GM21528 (cell line): ENCODE data around the gene EFNA5.

ENCODE experiments used
- ATAC-seq: cut with Tn5 transposase; IDR thresholded peaks from one replicate; pipeline ENCODE4 v1.9.1; 2021; ENCODE audit warnings: mild to moderate bottlenecking, moderate library complexity; ENCODE audit not compliant: unreplicated experiment, low FRiP score

EFNA5 gene

DNA sequence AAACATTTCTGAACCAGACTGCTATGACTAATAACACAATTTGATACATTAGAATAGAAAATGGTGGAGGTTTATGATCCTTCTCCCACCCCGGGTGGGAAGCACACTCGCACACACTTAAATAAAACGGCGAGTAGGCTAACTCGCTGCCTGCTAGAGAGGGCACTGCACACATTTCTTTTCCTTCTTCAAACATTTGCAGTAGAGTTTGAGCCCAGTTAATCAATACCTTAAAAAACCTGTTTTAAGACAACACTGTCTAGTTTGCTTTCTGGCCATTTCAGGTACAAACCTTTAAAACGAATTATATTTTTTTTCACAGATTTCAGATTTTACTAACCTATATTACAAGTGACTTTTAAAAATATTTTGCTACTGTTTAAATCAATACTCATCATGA is 63.5 kb downstream of the EFNA5 start:
- no peak for ATAC-seq

DNA sequence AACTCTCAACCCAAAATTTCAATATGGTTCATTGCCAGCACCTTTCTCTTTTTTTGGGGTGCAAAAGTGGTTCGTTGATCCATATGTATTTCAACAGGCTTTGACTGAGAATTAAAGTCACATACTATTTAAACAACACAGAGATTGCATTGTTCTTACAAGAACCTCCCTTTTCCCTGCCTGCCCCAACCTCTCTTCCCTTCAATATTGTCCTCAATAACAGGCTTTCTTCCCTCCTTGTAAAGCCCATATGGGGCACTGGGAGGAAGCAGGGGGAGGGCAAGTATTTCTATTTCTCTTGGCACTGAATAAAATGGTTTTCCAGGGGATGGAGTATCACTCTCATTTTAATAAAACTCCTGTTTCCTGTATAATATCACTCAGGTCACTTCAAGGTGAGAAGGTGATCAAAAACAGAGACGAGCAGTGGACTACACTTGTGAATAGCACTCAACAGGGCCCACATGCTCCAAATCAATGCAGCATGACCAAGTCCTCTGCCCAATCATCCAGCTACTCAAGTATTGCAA is 65.1 kb downstream of the EFNA5 start:
- ATAC-seq = no peak

GRCh38 chr5:107604990-107605389 is 65.7 kb downstream of the EFNA5 start:
- no peak for ATAC-seq

- no peak for ATAC-seq
These were observed 66.4 kb downstream of the EFNA5 start for GRCh38 chr5:107604146-107604910.

DNA sequence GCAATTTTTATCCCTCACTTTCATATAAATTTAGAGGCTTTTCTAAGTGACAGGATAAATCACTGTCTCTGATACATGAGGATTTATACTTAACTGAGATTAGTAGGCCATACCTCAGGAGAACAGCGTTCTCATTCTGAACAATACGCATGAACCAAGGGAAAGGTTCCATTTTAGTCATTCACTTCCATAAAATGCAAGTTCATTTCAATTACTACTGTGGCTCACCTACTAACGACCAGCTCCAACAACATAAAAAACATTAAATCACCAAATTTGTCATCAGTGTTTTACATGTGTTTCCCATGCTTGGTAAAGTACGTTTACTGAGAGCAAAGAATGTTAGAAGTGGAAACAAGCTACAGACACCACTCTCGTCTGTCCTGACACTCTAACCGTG is 67.4 kb downstream of the EFNA5 start:
- ATAC-seq = no peak

- ATAC-seq = no peak
These were observed 67.8 kb downstream of the EFNA5 start for GRCh38 chr5:107602896-107603295.

DNA sequence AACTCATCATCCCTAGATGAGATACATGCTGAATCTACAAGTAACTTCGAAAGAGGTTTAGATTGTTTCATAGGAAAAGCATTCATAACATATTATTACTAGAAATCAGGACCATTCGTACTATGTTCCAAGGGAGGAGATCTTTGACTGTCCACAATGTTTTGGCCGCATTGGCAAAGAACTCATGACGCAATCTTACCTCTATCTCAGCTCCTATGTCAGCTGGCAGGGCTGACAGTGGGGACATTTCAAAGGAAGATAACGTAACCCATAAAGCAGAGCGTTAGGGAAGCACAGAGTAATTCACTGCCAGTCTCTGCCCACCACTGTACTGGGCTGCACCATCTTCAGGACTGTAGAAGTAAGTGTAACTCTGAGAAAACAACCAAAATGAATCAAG is 69.7 kb downstream of the EFNA5 start:
- ATAC-seq = no peak

- no peak for ATAC-seq
These were observed 71.8 kb downstream of the EFNA5 start for GRCh38 chr5:107598958-107599357.

GRCh38 chr5:107597803-107598202 is 72.9 kb downstream of the EFNA5 start:
- no peak for ATAC-seq

DNA sequence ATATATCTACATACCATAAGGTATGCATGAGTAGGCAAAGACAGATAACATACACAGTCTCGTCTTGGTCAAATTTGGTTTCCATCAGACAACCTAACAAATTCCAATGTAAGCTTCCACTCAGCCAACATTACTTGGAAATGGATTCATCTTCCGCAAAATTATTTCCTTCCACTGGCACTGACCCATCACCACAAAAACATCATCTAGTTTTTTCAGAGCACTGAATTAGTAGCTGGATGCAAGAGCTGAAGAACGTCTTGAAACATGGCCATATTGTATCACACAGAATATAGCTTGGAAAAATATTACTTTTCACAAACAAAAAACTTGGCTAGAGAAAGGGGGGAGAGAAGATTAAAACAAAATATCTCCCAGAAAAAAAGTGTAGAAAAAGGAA is 73.5 kb downstream of the EFNA5 start:
- no peak for ATAC-seq

GRCh38 chr5:107594253-107595045 is 76.3 kb downstream of the EFNA5 start:
- no peak for ATAC-seq

DNA sequence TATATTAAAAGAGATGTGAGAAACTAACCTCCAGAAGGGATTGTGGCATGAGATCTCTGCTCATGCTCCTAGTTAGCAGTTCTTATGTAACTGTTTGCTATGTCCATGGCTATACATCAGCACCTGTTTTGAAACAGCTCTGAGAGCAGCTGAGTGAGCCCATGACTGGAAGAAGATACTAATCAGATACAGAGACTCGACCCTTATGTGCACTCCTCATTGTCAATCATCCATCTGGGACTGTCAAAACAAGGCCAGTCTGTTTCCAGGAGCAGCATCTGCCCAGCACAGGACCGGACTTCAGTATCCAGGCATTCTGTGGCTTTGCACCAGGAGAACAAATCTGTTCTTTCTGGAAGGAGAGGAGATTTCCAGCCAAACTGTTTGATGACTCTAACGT is 77.7 kb downstream of the EFNA5 start:
- ATAC-seq = no peak

DNA sequence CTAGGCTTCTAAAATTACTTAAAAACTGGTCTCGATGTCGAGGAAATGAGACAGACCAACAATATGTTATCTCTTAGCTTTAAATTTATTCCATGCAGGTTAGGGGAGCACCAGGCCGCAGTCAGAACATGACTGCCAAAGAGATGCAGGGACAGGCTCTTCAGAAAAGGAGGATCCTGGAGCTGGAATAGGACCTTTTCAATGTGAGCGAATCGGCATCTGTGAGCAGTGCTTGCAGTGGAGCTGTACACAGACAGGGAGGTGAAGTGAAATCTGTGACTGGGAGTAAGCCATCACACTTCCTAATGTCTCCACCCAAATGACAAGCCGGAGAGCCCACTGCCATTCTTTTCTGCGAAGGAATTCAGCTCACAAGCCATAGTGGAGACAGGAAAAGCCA is 78.2 kb downstream of the EFNA5 start:
- ATAC-seq = no peak

DNA sequence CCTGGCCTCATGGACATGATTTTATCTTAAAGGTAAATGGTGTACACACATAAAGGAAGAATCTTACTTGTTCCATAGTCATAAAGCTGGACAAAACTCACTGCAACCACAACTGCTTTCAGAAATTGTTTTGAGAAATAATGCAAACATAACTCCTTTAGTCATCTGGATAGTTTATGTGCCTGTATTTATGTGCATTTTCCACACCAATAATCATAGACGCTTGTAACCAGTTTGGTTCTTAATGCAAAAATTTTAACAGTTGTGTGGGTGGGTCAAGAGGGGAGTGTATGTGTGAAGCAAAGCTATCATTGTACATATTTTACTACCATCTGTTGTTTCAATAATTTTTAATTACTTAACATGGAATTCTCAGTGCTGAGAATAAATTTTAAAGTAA is 80.1 kb downstream of the EFNA5 start:
- ATAC-seq = no peak

DNA sequence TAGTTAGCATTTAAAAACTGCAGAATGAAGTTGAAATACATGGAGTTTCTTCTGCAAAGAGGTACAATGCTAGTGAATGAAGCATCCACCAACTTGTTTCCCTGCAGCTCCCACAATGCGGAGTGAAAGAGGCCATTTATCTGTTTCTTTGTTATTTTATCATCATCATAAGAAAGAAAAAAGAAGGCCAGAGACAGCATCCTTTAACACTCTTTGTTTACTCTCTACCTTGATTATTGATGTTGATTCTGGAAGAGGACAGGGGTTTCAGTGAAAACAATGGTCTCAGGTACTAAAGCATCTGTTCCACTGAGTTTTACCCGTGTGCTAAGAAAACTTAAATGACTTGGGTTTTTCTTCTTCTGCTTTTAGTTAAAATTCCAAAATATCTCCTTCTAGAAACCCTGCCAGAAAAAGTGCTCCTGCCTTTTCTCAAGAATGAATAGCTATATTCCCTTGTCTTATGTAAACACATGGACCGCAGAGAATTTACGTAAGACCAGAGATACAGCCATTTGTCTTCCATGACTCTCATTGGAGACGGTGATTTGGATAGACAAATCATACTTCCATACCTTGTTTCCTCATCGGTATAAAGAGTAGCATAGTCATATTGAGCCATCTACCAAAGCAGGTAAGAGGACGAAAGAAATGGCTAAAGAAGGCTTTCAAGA is 81.1 kb downstream of the EFNA5 start:
- ATAC-seq = no peak

GRCh38 chr5:107582625-107583024 is 88.1 kb downstream of the EFNA5 start:
- ATAC-seq = no peak

GRCh38 chr5:107580889-107581820 is 89.6 kb downstream of the EFNA5 start:
- ATAC-seq = no peak

DNA sequence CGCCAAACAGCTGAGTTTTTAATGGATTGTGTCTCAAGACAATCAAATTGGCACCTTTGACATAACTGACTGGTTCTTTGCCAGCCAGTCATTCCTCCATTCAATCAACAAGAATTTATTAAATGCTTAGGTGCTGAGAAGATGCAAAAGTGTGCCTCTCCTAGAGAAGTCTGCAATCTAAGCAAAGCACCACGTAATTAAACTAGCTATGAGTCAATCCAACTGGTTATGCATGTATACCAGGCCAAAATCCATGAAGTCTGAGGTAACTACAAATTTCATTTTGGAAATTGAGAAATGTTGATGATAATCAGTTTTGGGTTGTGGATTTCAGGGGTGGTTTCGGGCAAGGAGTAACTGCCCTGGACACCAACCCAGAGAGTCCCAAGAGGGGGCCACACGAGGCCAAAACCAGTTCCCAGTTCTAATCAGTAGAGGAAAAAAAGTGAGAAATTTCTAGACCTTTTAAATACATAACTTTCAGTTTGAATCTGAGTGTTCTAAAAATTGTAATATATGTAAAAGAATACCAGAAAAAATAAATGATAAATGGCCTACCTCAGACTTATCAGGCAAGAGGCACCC is 92.6 kb downstream of the EFNA5 start:
- ATAC-seq = no peak

GRCh38 chr5:107577394-107577950 is 93.3 kb downstream of the EFNA5 start:
- no peak for ATAC-seq
